ENCODE data around the gene FAM156A.

DNA sequence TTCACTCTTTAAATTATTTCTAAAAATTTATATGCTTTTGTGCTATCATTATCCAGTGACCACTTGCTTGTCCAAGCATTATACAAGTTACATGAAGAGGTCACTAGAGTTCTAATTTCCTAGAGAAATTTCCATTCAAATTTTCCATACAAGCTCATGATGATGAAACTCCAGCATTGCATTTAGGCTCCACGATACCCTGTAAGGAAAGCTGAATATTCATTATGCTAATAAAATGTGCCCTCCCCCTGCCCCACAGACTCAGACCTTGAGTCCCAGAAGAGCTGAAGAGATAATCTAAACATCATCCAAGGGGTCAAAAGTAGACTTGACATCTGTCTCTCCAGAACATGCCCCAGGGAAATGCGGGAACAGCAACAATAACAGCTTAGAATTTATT is 19.6 kb upstream of the FAM156A start:
- TF ChIP-seq CTCF (IDR thresholded peaks at IDR 0.05) (no peak), POLR2A (IDR thresholded peaks at IDR 0.05) (no peak), EP300 (IDR thresholded peaks at IDR 0.05) (no peak)

All from tibial nerve (tissue), 4 donors.